HL-60 (cell line): ENCODE data around the gene CEP63.

Experiments
- DNase-seq, 2 experiments: peaks; one replicate each; pipeline ENCODE4 v3.0.0-alpha.2; 2010 to 2020; ENCODE audit warnings: low read depth in 1 of 2, low spot score in 1 of 2
- H3K27ac ChIP-seq: fragments of 250-450 bp; sonication (Bioruptor Pico); replicated peaks from 2 replicates; pipeline ENCODE4 v1.5.1; 2020; ENCODE audit warnings: mild to moderate bottlenecking, moderate library complexity
- H3K27me3 ChIP-seq: fragments of 250-450 bp; sonication (Bioruptor Pico); 2 replicates; pipeline ENCODE4 v1.5.1; 2021; ENCODE audit warnings: mild to moderate bottlenecking, moderate library complexity; ENCODE audit not compliant: insufficient read depth, poor library complexity, severe bottlenecking
- H3K4me3 ChIP-seq: replicated peaks from 2 replicates; pipeline ENCODE4 v1.5.1; 2011; ENCODE audit warnings: mild to moderate bottlenecking, control low read depth, low read length; ENCODE audit not compliant: insufficient read depth
- CTCF ChIP-seq: IDR thresholded peaks from one replicate; pipeline ENCODE4 v1.5.1; 2011; ENCODE audit warnings: low read length, control low read depth, inconsistent platforms; ENCODE audit not compliant: insufficient read depth
- GABPA ChIP-seq: IDR thresholded peaks from 2 replicates; pipeline ENCODE4 v1.6.1; 2012; ENCODE audit warnings: low read depth
- POLR2AphosphoS5 ChIP-seq: IDR thresholded peaks from 2 replicates; pipeline ENCODE4 v1.6.1; 2012; ENCODE audit warnings: low read depth
- REST ChIP-seq: IDR thresholded peaks from 2 replicates; pipeline ENCODE4 v1.6.1; 2012; ENCODE audit warnings: low read depth; ENCODE audit not compliant: insufficient replicate concordance
- SPI1 ChIP-seq: IDR thresholded peaks from 2 replicates; pipeline ENCODE4 v1.6.1; 2012; ENCODE audit warnings: low read depth, mild to moderate bottlenecking, borderline replicate concordance

CEP63 gene

DNA sequence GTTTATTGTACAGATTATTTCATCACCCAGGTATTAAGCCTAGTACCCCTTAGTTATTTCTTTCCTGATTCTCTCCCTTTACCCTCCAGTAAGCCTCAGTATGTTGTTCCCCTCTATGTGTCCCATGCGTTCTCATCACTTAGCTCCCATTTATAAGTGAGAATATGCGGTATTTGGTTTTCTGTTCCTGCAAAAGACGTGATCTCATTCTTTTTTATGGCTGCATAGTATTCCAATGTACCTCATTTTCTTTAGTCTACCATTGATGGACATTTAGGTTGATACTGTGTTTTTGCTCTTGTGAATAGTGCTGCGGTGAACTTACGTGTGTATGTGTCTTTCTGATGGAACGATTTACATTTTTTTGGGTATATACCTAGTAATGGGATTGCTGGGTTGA, 36.7 kb downstream of the CEP63 start:
- H3K27me3 ChIP-seq, result no peaks in the 10 kb centered on the region
- H3K4me3 ChIP-seq, result no peak overlapping the region
- no peak for TF ChIP-seq SPI1
- TF ChIP-seq CTCF, result no peak
- no peak for TF ChIP-seq POLR2AphosphoS5
- TF ChIP-seq GABPA, result no peak
- no peak for TF ChIP-seq REST
- DNase-seq, result no peak
- no peak overlapping the region for H3K27ac ChIP-seq

DNA sequence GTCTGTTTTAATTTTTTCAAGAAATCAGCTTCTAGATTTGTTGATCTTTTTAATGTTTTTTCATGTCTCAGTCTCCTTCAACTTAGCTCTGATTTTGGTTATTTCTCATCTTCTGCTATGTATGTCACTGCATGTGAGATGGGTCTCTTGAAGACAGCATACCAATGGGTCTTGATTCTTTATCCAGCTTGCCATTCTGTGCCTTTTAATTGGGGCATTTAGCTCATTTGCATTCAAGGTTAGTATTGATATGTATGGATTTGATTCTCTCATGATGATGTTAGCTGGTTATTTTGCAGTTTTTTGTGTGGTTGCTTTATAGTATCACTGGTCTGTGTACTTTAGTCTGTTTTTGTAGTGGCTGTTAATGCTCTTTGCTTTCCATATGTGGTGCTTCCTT, 39.4 kb downstream of the CEP63 start:
- TF ChIP-seq CTCF (no peak), GABPA (no peak), SPI1 (no peak), REST (no peak), POLR2AphosphoS5 (no peak)
- Histone ChIP-seq H3K4me3 (no peak overlapping the region), H3K27me3 (no peaks in the 10 kb centered on the region), H3K27ac (no peak overlapping the region)
- DNase-seq, result no peak

DNA sequence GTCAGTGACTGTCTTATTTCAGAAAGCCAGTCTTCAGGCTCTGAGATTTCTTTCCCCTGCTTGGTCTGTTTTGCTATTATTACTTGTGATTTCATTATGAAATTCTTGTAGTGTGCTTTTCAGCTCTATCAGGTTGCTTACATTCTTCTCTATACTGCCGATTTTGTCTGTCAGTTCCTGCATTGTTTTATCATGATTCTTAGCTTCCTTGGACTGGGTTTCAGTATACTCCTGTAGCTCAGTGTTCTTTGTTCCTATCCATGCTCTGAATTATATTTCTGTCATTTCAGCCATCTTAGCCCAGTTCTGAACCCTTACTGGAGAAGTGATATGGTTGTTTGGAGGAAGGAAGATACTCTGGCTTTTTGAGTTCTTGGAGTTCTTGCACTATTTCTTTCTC, 40.5 kb downstream of the CEP63 start:
- Histone ChIP-seq H3K27ac (no peak overlapping the region), H3K27me3 (no peaks in the 10 kb centered on the region), H3K4me3 (no peak overlapping the region)
- TF ChIP-seq POLR2AphosphoS5 (no peak), SPI1 (no peak), CTCF (no peak), GABPA (no peak), REST (no peak)
- DNase-seq, result no peak
